Measurements from ENCODE around the gene SRRM3. TPM values are rescaled to one million over a fixed set of nuclear protein-coding genes. Genes with fewer than 3 reads are reported as not detected.

Gene SRRM3
- total RNA-seq, 1 experiment from 2014 or later, result 12.7 TPM

Other genes with a start within 250 kb of the SRRM3 start
- gene TMEM120A, start 207.3 kb upstream of the SRRM3 start, total RNA-seq (2021; ENCODE audit: unreplicated experiment), result 25.9 TPM
- 32.5 TPM for gene STYXL1, start 153.9 kb upstream of the SRRM3 start, total RNA-seq (2021; ENCODE audit: unreplicated experiment)
- gene MDH2, start 153.8 kb upstream of the SRRM3 start, total RNA-seq (2021; ENCODE audit: unreplicated experiment), result 357 TPM
- 524 TPM for gene HSPB1, start 100.8 kb downstream of the SRRM3 start, total RNA-seq (2021; ENCODE audit: unreplicated experiment)
- gene YWHAG, start 157.1 kb downstream of the SRRM3 start, total RNA-seq (2021; ENCODE audit: unreplicated experiment), result 170 TPM
- 1.1 TPM for gene SSC4D, start 207.8 kb downstream of the SRRM3 start, total RNA-seq (2021; ENCODE audit: unreplicated experiment)
- gene ZP3, start 223.1 kb downstream of the SRRM3 start, total RNA-seq (2021; ENCODE audit: unreplicated experiment), result 23.4 TPM

Data from HCT116 (cell line).